ENCODE data around the gene IL17C.

DNA sequence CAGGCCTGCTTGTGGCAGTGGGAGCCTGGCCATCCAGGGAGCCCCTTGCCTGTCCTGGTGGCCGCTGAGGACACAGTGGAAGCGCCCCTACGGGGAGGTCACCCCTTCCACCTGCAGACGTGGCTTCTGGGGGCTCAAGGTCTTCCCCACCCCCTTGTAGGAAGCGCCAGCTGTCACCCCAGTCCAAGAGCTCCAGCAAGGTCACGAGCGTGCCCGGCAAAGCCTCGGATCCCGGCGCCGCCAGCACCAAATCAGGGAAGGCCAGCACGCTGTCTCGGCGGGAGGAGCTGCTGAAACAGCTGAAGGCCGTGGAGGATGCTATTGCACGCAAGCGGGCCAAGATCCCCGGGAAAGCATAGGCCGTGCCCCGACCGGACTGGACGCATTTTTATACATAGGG, 7.4 kb upstream of the IL17C start:
- TF ChIP-seq POLR2AphosphoS5 (IDR thresholded peaks at IDR 0.05; ENCODE audit: low read depth, low read length) (no peak), POLR2A (IDR thresholded peaks at IDR 0.05; ENCODE audit: low read depth, low read length) (no peak), TAF1 (IDR thresholded peaks at IDR 0.05; ENCODE audit: low read depth, low read length) (no peak), POU2F2 (IDR thresholded peaks at IDR 0.05; ENCODE audit: low read depth, low read length) (no peak), SPI1 (IDR thresholded peaks at IDR 0.05; ENCODE audit: low read depth, low read length) (no peak)
